GM18498 (cell line): ENCODE results near the gene SUGP2.

Source experiments
- ATAC-seq: cut with Tn5 transposase; IDR thresholded peaks from one replicate; pipeline ENCODE4 v1.9.1; 2021; ENCODE audit warnings: mild to moderate bottlenecking, moderate library complexity; ENCODE audit not compliant: unreplicated experiment

The SUGP2 gene

GRCh38 chr19:18993115-18993514, 40.2 kb downstream of the SUGP2 start:
- ATAC-seq: no peak

GRCh38 chr19:18992696-18993095, 40.6 kb downstream of the SUGP2 start:
- ATAC-seq: no peak

GRCh38 chr19:18991468-18991867, 41.8 kb downstream of the SUGP2 start:
- no peak for ATAC-seq

- ATAC-seq: no peak
These were observed 42.3 kb downstream of the SUGP2 start for GRCh38 chr19:18991006-18991405.

- ATAC-seq: no peak
These were observed 43.1 kb downstream of the SUGP2 start for GRCh38 chr19:18990128-18990708.

- ATAC-seq: no peak
These were observed 44.0 kb downstream of the SUGP2 start for GRCh38 chr19:18989316-18989715.

- no peak for ATAC-seq
These were observed 45.9 kb downstream of the SUGP2 start for GRCh38 chr19:18987456-18987855.

- ATAC-seq: no peak
These were observed 48.1 kb downstream of the SUGP2 start for GRCh38 chr19:18985257-18985656.

GRCh38 chr19:18984251-18984650, 49.1 kb downstream of the SUGP2 start:
- ATAC-seq: no peak

- ATAC-seq: no peak
These were observed 50.6 kb downstream of the SUGP2 start for GRCh38 chr19:18982669-18983068.

- ATAC-seq: no peak
These were observed 52.8 kb downstream of the SUGP2 start for GRCh38 chr19:18980432-18981020.

GRCh38 chr19:18978616-18979015, 54.7 kb downstream of the SUGP2 start:
- ATAC-seq: no peak

GRCh38 chr19:18975869-18976268, 57.4 kb downstream of the SUGP2 start:
- no peak for ATAC-seq

GRCh38 chr19:18975011-18975410, 58.3 kb downstream of the SUGP2 start:
- no peak for ATAC-seq

GRCh38 chr19:18972851-18973250, 60.5 kb downstream of the SUGP2 start:
- no peak for ATAC-seq

- ATAC-seq: no peak
These were observed 61.0 kb downstream of the SUGP2 start for GRCh38 chr19:18972301-18972811.

GRCh38 chr19:18969931-18970659, 63.2 kb downstream of the SUGP2 start:
- no peak for ATAC-seq

GRCh38 chr19:18967358-18968146, 65.8 kb downstream of the SUGP2 start:
- ATAC-seq: no peak

- no peak for ATAC-seq
These were observed 67.0 kb downstream of the SUGP2 start for GRCh38 chr19:18966307-18966706.

- no peak for ATAC-seq
These were observed 69.2 kb downstream of the SUGP2 start for GRCh38 chr19:18964121-18964520.
